ENCODE measurements around the gene LGSN. TPM values are rescaled to one million over a fixed set of nuclear protein-coding genes. Genes with fewer than 3 reads are reported as not detected.

Gene LGSN
- total RNA-seq, 2 donors from 2014 or later = 0.37 TPM; not detected in 1

DNA sequence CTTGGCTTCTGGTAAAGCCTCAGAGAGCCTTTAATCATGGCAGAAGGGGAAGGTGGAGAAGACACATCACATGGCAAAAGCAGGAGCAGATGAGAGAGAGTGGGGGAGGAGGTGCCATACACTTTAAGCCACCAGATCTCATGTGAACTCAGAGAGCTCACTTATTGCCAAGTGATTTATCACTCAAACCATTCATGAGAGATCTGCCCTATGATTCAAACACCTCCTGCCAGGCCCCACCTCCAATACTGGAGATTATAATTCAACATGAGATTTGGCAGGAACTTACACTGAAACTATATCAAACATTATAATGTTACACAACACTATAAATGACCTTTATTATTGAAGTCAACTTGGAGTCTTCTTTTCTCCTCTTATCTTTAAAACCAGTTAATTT, 60.6 kb downstream of the LGSN start:
- no peaks in the 10 kb centered on the region for H3K27me3 ChIP-seq (ENCODE audit: control insufficient read depth, insufficient read depth, low read length, poor library complexity, severe bottlenecking)
- no peak overlapping the region for H3K4me3 Mint-ChIP-seq
- peaks cover 3% of the 10 kb centered on the region for H3K9me3 Mint-ChIP-seq
- H3K4me3 ChIP-seq (ENCODE audit: low read length) = no peak overlapping the region
- DNase-seq = no peak
- H3K27me3 Mint-ChIP-seq (ENCODE audit: insufficient read depth) = no peaks in the 10 kb centered on the region
- no peaks in the 10 kb centered on the region for H3K36me3 Mint-ChIP-seq (ENCODE audit: low read depth)
- TF ChIP-seq, protein P1, sequence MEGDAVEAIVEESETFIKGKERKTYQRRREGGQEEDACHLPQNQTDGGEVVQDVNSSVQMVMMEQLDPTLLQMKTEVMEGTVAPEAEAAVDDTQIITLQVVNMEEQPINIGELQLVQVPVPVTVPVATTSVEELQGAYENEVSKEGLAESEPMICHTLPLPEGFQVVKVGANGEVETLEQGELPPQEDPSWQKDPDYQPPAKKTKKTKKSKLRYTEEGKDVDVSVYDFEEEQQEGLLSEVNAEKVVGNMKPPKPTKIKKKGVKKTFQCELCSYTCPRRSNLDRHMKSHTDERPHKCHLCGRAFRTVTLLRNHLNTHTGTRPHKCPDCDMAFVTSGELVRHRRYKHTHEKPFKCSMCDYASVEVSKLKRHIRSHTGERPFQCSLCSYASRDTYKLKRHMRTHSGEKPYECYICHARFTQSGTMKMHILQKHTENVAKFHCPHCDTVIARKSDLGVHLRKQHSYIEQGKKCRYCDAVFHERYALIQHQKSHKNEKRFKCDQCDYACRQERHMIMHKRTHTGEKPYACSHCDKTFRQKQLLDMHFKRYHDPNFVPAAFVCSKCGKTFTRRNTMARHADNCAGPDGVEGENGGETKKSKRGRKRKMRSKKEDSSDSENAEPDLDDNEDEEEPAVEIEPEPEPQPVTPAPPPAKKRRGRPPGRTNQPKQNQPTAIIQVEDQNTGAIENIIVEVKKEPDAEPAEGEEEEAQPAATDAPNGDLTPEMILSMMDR (conservative IDR thresholded peaks at IDR 0.05) = no peak
- peaks cover 14% of the 10 kb centered on the region for H3K4me1 Mint-ChIP-seq
- no peaks in the 10 kb centered on the region for H3K9me3 ChIP-seq (ENCODE audit: control insufficient read depth, low read length)
- H3K27ac ChIP-seq (ENCODE audit: low read depth, low read length) = no peak overlapping the region
- H3K4me1 ChIP-seq (ENCODE audit: control insufficient read depth, insufficient read depth, low read length) = peaks cover 9% of the 10 kb centered on the region
- H3K36me3 ChIP-seq (ENCODE audit: control insufficient read depth, insufficient read depth, low read length) = no peaks in the 10 kb centered on the region
- no peak overlapping the region for H3K9ac ChIP-seq (ENCODE audit: extremely low read depth, low read length, poor library complexity, severe bottlenecking)
- no peak overlapping the region for H3K27ac Mint-ChIP-seq

DNA sequence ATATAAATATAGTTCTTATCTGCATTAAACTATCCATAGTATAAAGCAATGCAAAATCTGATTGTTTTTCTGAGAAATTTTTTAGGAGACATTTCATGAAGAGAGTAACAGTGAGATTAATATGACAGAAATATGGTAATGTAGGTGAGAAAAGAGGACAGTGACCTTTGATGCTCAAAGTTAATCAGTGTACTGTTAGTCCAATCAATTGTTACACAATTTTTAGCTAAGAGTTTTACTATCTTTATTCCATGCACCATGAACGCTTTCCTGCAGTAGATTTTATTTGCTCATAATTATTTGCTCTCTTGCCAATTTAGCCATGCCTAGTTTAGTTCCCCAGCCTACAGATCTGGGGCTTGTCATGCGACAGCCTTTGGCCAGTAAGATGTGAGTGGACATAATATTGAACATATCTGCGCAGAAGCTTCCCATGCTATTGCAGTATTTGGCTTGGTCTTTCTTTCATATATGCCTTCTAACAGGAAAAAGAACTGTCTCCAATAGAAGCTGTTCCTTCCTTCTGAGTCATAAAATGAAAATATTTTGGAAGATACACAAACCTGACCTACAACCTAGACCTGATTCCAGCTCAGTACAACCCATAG, 69.8 kb downstream of the LGSN start:
- TF ChIP-seq, protein P1 (conservative IDR thresholded peaks at IDR 0.05) = no peak

DNA sequence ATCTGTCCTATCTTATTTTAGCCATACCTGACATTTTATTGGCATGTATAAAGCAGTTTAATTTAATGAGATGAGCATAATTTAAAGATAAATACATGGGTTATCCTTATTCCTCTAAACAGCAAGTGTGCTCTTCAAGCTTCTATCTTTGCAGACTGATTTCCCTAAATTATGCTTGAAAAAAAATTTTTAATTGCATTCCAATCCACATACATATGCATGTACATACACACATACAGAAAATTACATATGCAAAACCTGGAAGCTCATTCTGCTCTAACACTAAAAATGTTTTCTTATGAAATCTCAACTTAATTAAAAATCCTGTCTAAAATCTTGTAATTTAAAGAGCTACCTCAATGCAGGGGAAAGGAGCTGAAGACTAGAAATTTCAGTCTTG, 73.2 kb downstream of the LGSN start:
- no peak overlapping the region for H3K9ac ChIP-seq (ENCODE audit: extremely low read depth, low read length, poor library complexity, severe bottlenecking)
- H3K4me3 ChIP-seq (ENCODE audit: low read length) = no peak overlapping the region
- no peak for DNase-seq
- Mint-ChIP-seq H3K27me3 (ENCODE audit: insufficient read depth) (no peaks in the 10 kb centered on the region), H3K9me3 (no peaks in the 10 kb centered on the region), H3K4me3 (no peak overlapping the region), H3K4me1 (no peaks in the 10 kb centered on the region), H3K27ac (no peak overlapping the region), H3K36me3 (ENCODE audit: low read depth) (no peaks in the 10 kb centered on the region)
- no peak overlapping the region for H3K27ac ChIP-seq (ENCODE audit: low read depth, low read length)
- TF ChIP-seq, protein P1 (conservative IDR thresholded peaks at IDR 0.05) = no peak
- H3K4me1 ChIP-seq (ENCODE audit: control insufficient read depth, insufficient read depth, low read length) = no peaks in the 10 kb centered on the region
- H3K36me3 ChIP-seq (ENCODE audit: control insufficient read depth, insufficient read depth, low read length) = no peaks in the 10 kb centered on the region
- no peaks in the 10 kb centered on the region for H3K27me3 ChIP-seq (ENCODE audit: control insufficient read depth, insufficient read depth, low read length, poor library complexity, severe bottlenecking)
- H3K9me3 ChIP-seq (ENCODE audit: control insufficient read depth, low read length) = no peaks in the 10 kb centered on the region

More for the DNA sequence above, 69.8 kb downstream of the LGSN start:
- no peaks in the 10 kb centered on the region for H3K4me1 Mint-ChIP-seq
- no peaks in the 10 kb centered on the region for H3K36me3 ChIP-seq (ENCODE audit: control insufficient read depth, insufficient read depth, low read length)
- no peak overlapping the region for H3K4me3 Mint-ChIP-seq
- 95 to 100% methylated on average over 2 to 3 of the region's 3 CpGs for whole genome bisulfite sequencing, 2 experiments (ENCODE audit: insufficient coverage in 1 of 2, insufficient read length in 1 of 2)
- no peaks in the 10 kb centered on the region for H3K4me1 ChIP-seq (ENCODE audit: control insufficient read depth, insufficient read depth, low read length)
- no peak overlapping the region for H3K9ac ChIP-seq (ENCODE audit: extremely low read depth, low read length, poor library complexity, severe bottlenecking)
- no peaks in the 10 kb centered on the region for H3K9me3 ChIP-seq (ENCODE audit: control insufficient read depth, low read length)
- H3K27ac ChIP-seq (ENCODE audit: low read depth, low read length) = no peak overlapping the region
- DNase-seq = no peak
- no peaks in the 10 kb centered on the region for H3K36me3 Mint-ChIP-seq (ENCODE audit: low read depth)
- H3K4me3 ChIP-seq (ENCODE audit: low read length) = no peak overlapping the region
- no peaks in the 10 kb centered on the region for H3K27me3 Mint-ChIP-seq (ENCODE audit: insufficient read depth)
- H3K9me3 Mint-ChIP-seq = peaks cover 8% of the 10 kb centered on the region
- H3K27me3 ChIP-seq (ENCODE audit: control insufficient read depth, insufficient read depth, low read length, poor library complexity, severe bottlenecking) = no peaks in the 10 kb centered on the region
- no peak overlapping the region for H3K27ac Mint-ChIP-seq
